ENCODE results near the gene LARP7. TPM values are rescaled to one million over a fixed set of nuclear protein-coding genes. Genes with fewer than 3 reads are reported as not detected.
A peak's percentile ranks its signal among the peaks of the same experiment; 100 is the strongest.

The LARP7 gene
- total and polyA plus RNA-seq, 2 of the 8 experiments (the other 6 are each of a cell fraction or from before 2014, with no cell fraction given), result 9.3 to 38.3 TPM

GRCh38 chr4:112589206-112589605 is 47.7 kb upstream of the LARP7 start:
- H2AK5ac ChIP-seq (ENCODE audit: low read depth, low read length), result no peak overlapping the region
- no peaks in the 10 kb centered on the region for H4K20me1 ChIP-seq (replicated peaks in 1 of 2; ENCODE audit: control insufficient read depth in 1 of 2, insufficient read depth in 2 of 2, low read length in 2 of 2)
- H3K27ac ChIP-seq (ENCODE audit: low read depth, low read length), result no peak overlapping the region
- H3K18ac ChIP-seq (ENCODE audit: extremely low read depth, low read length), result no peak overlapping the region
- no peaks in the 10 kb centered on the region for H3K4me1 ChIP-seq (replicated peaks in 1 of 4; ENCODE audit: control insufficient read depth in 3 of 4, insufficient read depth in 4 of 4, low read length in 3 of 4)
- no peak overlapping the region for H3K4me2 ChIP-seq (ENCODE audit: insufficient read depth in 1 of 2, low read depth in 2 of 2, low read length in 2 of 2)
- H3K4me3 ChIP-seq (ENCODE audit: extremely low read depth in 1 of 4, insufficient read depth in 2 of 4, low read depth in 3 of 4, low read length in 4 of 4), result no peak overlapping the region
- H3K9me3 ChIP-seq (ENCODE audit: insufficient read depth in 2 of 2, low read depth in 1 of 2, low read length in 1 of 2), result no peaks in the 10 kb centered on the region
- no peak for FAIRE-seq
- CTCF ChIA-PET (ENCODE audit: partially characterized antibody), result interaction anchor here (0.7 kb wide), 1 partner anchor 261 kb away, joined by 3 read pairs; no protein-coding TSS in a partner anchor
- no peaks in the 10 kb centered on the region for H3K27me3 ChIP-seq (replicated peaks in 1 of 4; ENCODE audit: control insufficient read depth in 3 of 4, extremely low read depth in 1 of 4, insufficient read depth in 3 of 4, low read length in 3 of 4)
- no peaks in the 10 kb centered on the region for H3K79me2 ChIP-seq (ENCODE audit: control insufficient read depth in 1 of 2, insufficient read depth in 2 of 2, low read length in 2 of 2)
- no peaks in the 10 kb centered on the region for H3K23me2 ChIP-seq (ENCODE audit: low read depth, low read length)
- no peak for DNase-seq (ENCODE audit: low read depth in 1 of 2, low spot score in 2 of 2)
- POLR2A ChIA-PET (ENCODE audit: partially characterized antibody), result no interaction called here
- no peak overlapping the region for H2BK120ac ChIP-seq (replicated peaks; ENCODE audit: low read depth, low read length)
- peaks cover 0 to 49% (median 5%) of the 10 kb centered on the region in 4 experiments; a peak in 4 of 8 replicates for H3K36me3 ChIP-seq (ENCODE audit: control insufficient read depth in 2 of 4, insufficient read depth in 4 of 4, low read length in 3 of 4)
- no peak overlapping the region for H4K5ac ChIP-seq (ENCODE audit: insufficient read length, low read depth, low read length)
- no peak for TF ChIP-seq POLR2A (IDR thresholded peaks at IDR 0.05; ENCODE audit: control extremely low read depth in 1 of 2, low read depth in 2 of 2, low read length in 2 of 2)
- TF ChIP-seq CHD1 (IDR thresholded peaks at IDR 0.05; ENCODE audit: low read depth, low read length), result no peak
- peak; percentile 16; the same call in 1 of the 2 replicates for TF ChIP-seq JUND (IDR thresholded peaks at IDR 0.05; ENCODE audit: low read length)
- H2BK5ac ChIP-seq (ENCODE audit: low read depth, low read length), result no peak overlapping the region
- no peak overlapping the region for H3K14ac ChIP-seq (ENCODE audit: insufficient read length)
- no peak overlapping the region for H3K56ac ChIP-seq (replicated peaks; ENCODE audit: insufficient read length, low read depth, low read length)
- H4K8ac ChIP-seq (ENCODE audit: extremely low read depth, insufficient read depth, low read length), result no peak overlapping the region
- H3K4ac ChIP-seq (replicated peaks; ENCODE audit: insufficient read length, low read depth, low read length), result no peak overlapping the region
- H2BK12ac ChIP-seq (ENCODE audit: low read depth, low read length), result no peak overlapping the region
- H3K9ac ChIP-seq (replicated peaks in 1 of 4; ENCODE audit: extremely low read depth in 1 of 4, low read depth in 3 of 4, low read length in 3 of 4), result no peak overlapping the region
- H3K79me1 ChIP-seq (ENCODE audit: low read depth, low read length), result no peaks in the 10 kb centered on the region
- no peak overlapping the region for H2AFZ ChIP-seq (ENCODE audit: low read length)
- no peak overlapping the region for H2BK20ac ChIP-seq (ENCODE audit: low read length)
- H4K91ac ChIP-seq (replicated peaks; ENCODE audit: insufficient read length, low read length), result no peak overlapping the region
- H3K23ac ChIP-seq (ENCODE audit: insufficient read length), result no peak overlapping the region
- no peak overlapping the region for H2BK15ac ChIP-seq (ENCODE audit: low read length)

All from H1 (cell line).